Measurements from ENCODE around the gene ZNF217. TPM values are rescaled to one million over a fixed set of nuclear protein-coding genes. Genes with fewer than 3 reads are reported as not detected.

The ZNF217 gene
- total RNA-seq, 2 donors from 2014 or later = 17.4 to 27.7 TPM

DNA sequence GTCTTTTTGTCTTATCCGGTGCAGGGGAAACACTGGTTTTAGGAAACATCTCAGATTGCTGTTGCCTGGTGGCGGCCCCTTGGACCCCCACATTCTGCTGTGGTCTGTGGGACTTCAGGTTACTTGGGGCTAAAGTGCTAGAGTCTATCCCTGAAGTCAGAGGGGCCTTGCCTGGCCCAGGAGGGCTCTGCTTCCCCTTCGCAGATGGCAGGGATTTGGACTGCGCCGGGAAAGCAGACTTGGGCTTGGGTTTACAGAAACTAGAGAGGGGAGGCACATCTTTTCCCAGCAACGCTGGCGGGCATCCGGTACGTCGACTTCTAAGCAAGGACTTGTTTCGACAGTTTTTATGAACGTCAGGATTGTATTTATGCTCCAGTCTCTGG, 17.5 kb downstream of the ZNF217 start:
- TF ChIP-seq CTCF (IDR thresholded peaks at IDR 0.05) (no peak), POLR2A (IDR thresholded peaks at IDR 0.05) (no peak)
- Histone ChIP-seq H3K4me3 (no peak overlapping the region), H3K4me1 (peaks cover 30% of the 10 kb centered on the region), H3K36me3 (replicated peaks in 1 of 2; ENCODE audit: insufficient read depth in 1 of 2, low read depth in 2 of 2) (peaks cover 12 to 28% of the 10 kb centered on the region in 2 donors), H3K27ac (no peak overlapping the region), H3K9me3 (no peaks in the 10 kb centered on the region), H3K27me3 (no peaks in the 10 kb centered on the region)
- no peak for ATAC-seq
- whole genome bisulfite sequencing, 2 donors = 78 to 83% methylated on average over 9 to 12 of the region's 12 CpGs
- DNase-seq = no peak
- intact Hi-C loops (cut with DNase I) = loop anchor here (5.0 to 10.0 kb wide), 2 partner anchors 341 to 489 kb away; no protein-coding TSS in a partner anchor

GRCh38 chr20:53575481-53576194, 18.0 kb downstream of the ZNF217 start:
- TF ChIP-seq CTCF (IDR thresholded peaks at IDR 0.05) (no peak), POLR2A (IDR thresholded peaks at IDR 0.05) (no peak)

GRCh38 chr20:53574819-53575218, 18.8 kb downstream of the ZNF217 start:
- ATAC-seq (no peak), DNase-seq (no peak)
- no peak overlapping the region for H3K27ac ChIP-seq
- peaks cover 29% of the 10 kb centered on the region for H3K4me1 ChIP-seq
- intact Hi-C loops (cut with DNase I) = loop anchor here (5.0 to 10.0 kb wide), 2 partner anchors 342 to 490 kb away; no protein-coding TSS in a partner anchor
- H3K36me3 ChIP-seq (replicated peaks in 1 of 2; ENCODE audit: insufficient read depth in 1 of 2, low read depth in 2 of 2) = peaks cover 12 to 35% of the 10 kb centered on the region in 2 donors
- WGBS, 2 donors = 87 to 89% methylated on average over 6 of the region's 6 CpGs
- H3K4me3 ChIP-seq = no peak overlapping the region
- no peaks in the 10 kb centered on the region for H3K9me3 ChIP-seq
- TF ChIP-seq CTCF (IDR thresholded peaks at IDR 0.05) (no peak), POLR2A (IDR thresholded peaks at IDR 0.05) (no peak)
- no peaks in the 10 kb centered on the region for H3K27me3 ChIP-seq

More at GRCh38 chr20:53575481-53576194, 18.0 kb downstream of the ZNF217 start:
- DNase-seq = no peak
- 77 to 82% methylated on average over 12 to 23 of the region's 23 CpGs for WGBS, 2 donors
- intact Hi-C loops (cut with DNase I) = loop anchor here (5.0 to 10.0 kb wide), 2 partner anchors 342 to 489 kb away; no protein-coding TSS in a partner anchor
- no peaks in the 10 kb centered on the region for H3K27me3 ChIP-seq
- no peak for ATAC-seq
- no peak overlapping the region for H3K4me3 ChIP-seq
- peaks cover 12 to 30% of the 10 kb centered on the region in 2 donors for H3K36me3 ChIP-seq (replicated peaks in 1 of 2; ENCODE audit: insufficient read depth in 1 of 2, low read depth in 2 of 2)
- H3K9me3 ChIP-seq = no peaks in the 10 kb centered on the region
- peaks cover 29% of the 10 kb centered on the region for H3K4me1 ChIP-seq
- no peak overlapping the region for H3K27ac ChIP-seq

GRCh38 chr20:53574259-53574789, 19.3 kb downstream of the ZNF217 start:
- peaks cover 26% of the 10 kb centered on the region for H3K4me1 ChIP-seq
- no peaks in the 10 kb centered on the region for H3K9me3 ChIP-seq
- intact Hi-C loops (cut with DNase I) = loop anchor here (10.0 kb wide), 1 partner anchor 490 kb away; no protein-coding TSS in a partner anchor
- DNase-seq (no peak), ATAC-seq (no peak)
- WGBS, 2 donors = 93% methylated on average over 14 of the region's 14 CpGs
- H3K4me3 ChIP-seq = no peak overlapping the region
- H3K27me3 ChIP-seq = no peaks in the 10 kb centered on the region
- TF ChIP-seq CTCF (IDR thresholded peaks at IDR 0.05) = no peak
- no peak for TF ChIP-seq POLR2A (IDR thresholded peaks at IDR 0.05)
- no peak overlapping the region for H3K27ac ChIP-seq
- H3K36me3 ChIP-seq (replicated peaks in 1 of 2; ENCODE audit: insufficient read depth in 1 of 2, low read depth in 2 of 2) = peaks cover 12 to 36% of the 10 kb centered on the region in 2 donors

Data from body of pancreas (tissue), 4 donors.